Kidney (tissue), 14 donors: ENCODE results near the gene ERRFI1. TPM values are rescaled to one million over a fixed set of nuclear protein-coding genes. Genes with fewer than 3 reads are reported as not detected.

Source experiments
- DNase-seq, 5 donors: peaks; one replicate each; pipeline ENCODE4 v3.0.0-alpha.2; 2013 to 2020
- FAIRE-seq: peaks from 2 replicates; lab custom pipeline; 2012; peaks lifted over from hg19 to GRCh38; lab: Jason Lieb, UNC
- H3K27ac ChIP-seq, 2 donors: one replicate each; pipeline ENCODE4 v1.7.0; 2013; ENCODE audit warnings: low read depth in 2 of 2, low read length in 2 of 2, inconsistent platforms in 1 of 2
- H3K27me3 ChIP-seq: one replicate; pipeline ENCODE4 v1.7.1; 2013; ENCODE audit warnings: low read length, inconsistent platforms; ENCODE audit not compliant: control insufficient read depth, insufficient read depth
- H3K36me3 ChIP-seq, 3 donors: one replicate each; pipeline versions ENCODE4 v1.7.0 to v1.7.1; 2013; ENCODE audit warnings: low read length in 3 of 3, control low read depth in 1 of 3, inconsistent platforms in 1 of 3; ENCODE audit not compliant: insufficient read depth in 3 of 3, control insufficient read depth in 2 of 3
- H3K4me1 ChIP-seq, 3 donors: one replicate each; pipeline versions ENCODE4 v1.7.0 to v1.7.1; 2013; ENCODE audit warnings: low read length in 3 of 3, inconsistent platforms in 1 of 3, low read depth in 1 of 3; ENCODE audit not compliant: control insufficient read depth in 2 of 3, insufficient read depth in 2 of 3
- H3K4me3 ChIP-seq, 3 donors: one replicate each; pipeline versions ENCODE4 v1.7.0 to v1.8.1; 2013; ENCODE audit warnings: low read length in 3 of 3, control low read depth in 1 of 3, inconsistent platforms in 1 of 3
- H3K9ac ChIP-seq, 3 donors: one replicate each; pipeline versions ENCODE4 v1.7.0 to v1.7.1; 2013; ENCODE audit warnings: low read length in 3 of 3, control low read depth in 1 of 3, inconsistent platforms in 1 of 3
- H3K9me3 ChIP-seq, 3 donors: one replicate each; pipeline versions ENCODE4 v1.7.0 to v1.7.1; 2013; ENCODE audit warnings: low read length in 3 of 3, control low read depth in 1 of 3, inconsistent platforms in 1 of 3; ENCODE audit not compliant: control insufficient read depth in 2 of 3, insufficient read depth in 1 of 3
- intact Hi-C: fragments of 100-400 bp; cut with DNase I; formaldehyde crosslinking; loops from one replicate; pipeline ENCODE4 v1.11.1; 2022
- polyA plus RNA-seq: library from polyadenylated mRNA; stranded (reverse); fragments of 350-450 nt; fragmentation: Illumina TruSeq; extraction: RNeasy Lipid Tissue Mini Kit (QIAGEN cat#74804); gene quantifications from one replicate; pipeline ENCODE4 v1.2.3, GENCODE V29; 2014; ENCODE audit warnings: low read depth, low replicate concordance; ENCODE audit not compliant: insufficient read depth
- total RNA-seq: library from RNA; stranded (reverse); fragmentation: NEBNext Ultra II Directional; extraction: Animal tissue kit (Norgen Biotek cat#: 25700); gene quantifications from one replicate; pipeline ENCODE4 v1.2.1, GENCODE V29; 2021
- TF ChIP-seq, protein P1 (sequence below): IDR thresholded peaks from 3 replicates; pipeline ENCODE4 v1.5.1; 2012; ENCODE audit warnings: mild to moderate bottlenecking, moderate library complexity, borderline replicate concordance; ENCODE audit not compliant: insufficient read depth; ENCODE audit errors: extremely low read depth
- donor health status: control.
- donor health status: control.
- donor health status: control.
- donor health status: control.
- donor health status: control.
- donor health status: DM: yes; HTN: yes; CAD: no.
- donor health status: Normal renal cell carcinoma (clear cell type).

ERRFI1 gene
- total and polyA plus RNA-seq, 2 donors from 2014 or later = 25.0 to 71.3 TPM

DNA sequence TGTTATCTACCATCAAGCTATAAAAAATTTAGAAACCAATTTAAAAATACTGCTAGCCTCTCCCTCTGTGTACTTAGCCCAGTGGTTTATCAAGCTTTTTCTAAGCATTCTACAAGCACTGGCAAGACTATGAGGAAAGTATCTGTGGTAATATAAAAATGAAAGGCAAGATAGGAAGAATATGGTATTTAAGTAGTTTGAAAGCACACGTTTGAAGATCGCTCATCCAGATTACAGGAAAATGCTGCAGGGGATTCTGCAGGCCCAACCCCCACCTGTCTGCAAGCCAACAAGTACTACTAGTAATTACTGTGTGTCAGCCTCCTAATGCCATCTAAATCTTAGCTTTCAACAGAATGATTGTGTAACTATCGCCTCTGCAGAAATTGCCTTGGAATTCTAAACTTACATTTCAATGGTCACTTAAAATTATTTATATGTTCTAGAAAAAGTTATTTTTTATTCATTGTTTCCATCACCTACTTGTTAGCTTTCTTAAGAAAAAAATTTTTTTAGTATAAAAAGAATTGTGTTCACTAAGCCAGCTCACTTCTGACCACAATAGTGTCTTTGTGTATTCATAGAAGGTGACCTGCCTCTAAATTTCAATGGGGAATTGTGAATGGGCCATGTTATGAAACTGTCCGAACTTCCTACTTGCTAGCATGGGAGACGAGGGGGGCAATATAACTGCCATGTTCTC is 8.5 kb downstream of the ERRFI1 start:
- intact Hi-C loops = no loop called here
- peak; percentile 15 for FAIRE-seq
- no peak overlapping the region for H3K27ac ChIP-seq

DNA sequence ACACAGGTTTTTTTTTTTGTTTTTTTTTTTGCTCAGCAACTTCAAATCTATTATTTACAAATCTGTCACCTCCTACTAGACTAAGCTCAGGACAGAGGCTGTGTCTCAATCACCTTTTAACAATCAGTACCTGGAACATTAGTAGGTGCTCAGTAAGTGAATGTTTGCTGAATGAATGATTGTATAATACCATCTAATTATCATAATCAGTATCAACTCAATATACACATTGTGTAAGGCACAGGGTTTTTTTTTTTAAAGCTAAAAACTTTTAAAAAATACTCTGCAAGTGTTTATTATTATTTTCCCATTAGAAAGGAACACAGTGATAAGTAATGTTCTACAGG is 9.2 kb downstream of the ERRFI1 start:
- Histone ChIP-seq H3K4me1 (peaks cover 0 to 43% (median 19%) of the 10 kb centered on the region in 3 donors), H3K36me3 (peaks cover 0 to 42% (median 28%) of the 10 kb centered on the region in 3 donors), H3K9me3 (no peaks in the 10 kb centered on the region), H3K27ac (no peak overlapping the region), H3K27me3 (no peaks in the 10 kb centered on the region), H3K4me3 (no peak overlapping the region), H3K9ac (no peak overlapping the region)
- FAIRE-seq = no peak
- intact Hi-C loops = no loop called here
- no peak for DNase-seq
- TF ChIP-seq, protein P1, sequence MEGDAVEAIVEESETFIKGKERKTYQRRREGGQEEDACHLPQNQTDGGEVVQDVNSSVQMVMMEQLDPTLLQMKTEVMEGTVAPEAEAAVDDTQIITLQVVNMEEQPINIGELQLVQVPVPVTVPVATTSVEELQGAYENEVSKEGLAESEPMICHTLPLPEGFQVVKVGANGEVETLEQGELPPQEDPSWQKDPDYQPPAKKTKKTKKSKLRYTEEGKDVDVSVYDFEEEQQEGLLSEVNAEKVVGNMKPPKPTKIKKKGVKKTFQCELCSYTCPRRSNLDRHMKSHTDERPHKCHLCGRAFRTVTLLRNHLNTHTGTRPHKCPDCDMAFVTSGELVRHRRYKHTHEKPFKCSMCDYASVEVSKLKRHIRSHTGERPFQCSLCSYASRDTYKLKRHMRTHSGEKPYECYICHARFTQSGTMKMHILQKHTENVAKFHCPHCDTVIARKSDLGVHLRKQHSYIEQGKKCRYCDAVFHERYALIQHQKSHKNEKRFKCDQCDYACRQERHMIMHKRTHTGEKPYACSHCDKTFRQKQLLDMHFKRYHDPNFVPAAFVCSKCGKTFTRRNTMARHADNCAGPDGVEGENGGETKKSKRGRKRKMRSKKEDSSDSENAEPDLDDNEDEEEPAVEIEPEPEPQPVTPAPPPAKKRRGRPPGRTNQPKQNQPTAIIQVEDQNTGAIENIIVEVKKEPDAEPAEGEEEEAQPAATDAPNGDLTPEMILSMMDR = no peak

More for the DNA sequence above, 8.5 kb downstream of the ERRFI1 start:
- DNase-seq = peak in 2 of 5 donors; percentile 26 to 44
- TF ChIP-seq, protein P1 = no peak
- Histone ChIP-seq H3K4me3 (no peak overlapping the region), H3K9me3 (no peaks in the 10 kb centered on the region), H3K4me1 (peaks cover 0 to 43% (median 19%) of the 10 kb centered on the region in 3 donors), H3K9ac (peak overlapping the region in 1 of 3 donors; percentile 31), H3K27me3 (no peaks in the 10 kb centered on the region), H3K36me3 (peaks cover 0 to 41% (median 22%) of the 10 kb centered on the region in 3 donors)

DNA sequence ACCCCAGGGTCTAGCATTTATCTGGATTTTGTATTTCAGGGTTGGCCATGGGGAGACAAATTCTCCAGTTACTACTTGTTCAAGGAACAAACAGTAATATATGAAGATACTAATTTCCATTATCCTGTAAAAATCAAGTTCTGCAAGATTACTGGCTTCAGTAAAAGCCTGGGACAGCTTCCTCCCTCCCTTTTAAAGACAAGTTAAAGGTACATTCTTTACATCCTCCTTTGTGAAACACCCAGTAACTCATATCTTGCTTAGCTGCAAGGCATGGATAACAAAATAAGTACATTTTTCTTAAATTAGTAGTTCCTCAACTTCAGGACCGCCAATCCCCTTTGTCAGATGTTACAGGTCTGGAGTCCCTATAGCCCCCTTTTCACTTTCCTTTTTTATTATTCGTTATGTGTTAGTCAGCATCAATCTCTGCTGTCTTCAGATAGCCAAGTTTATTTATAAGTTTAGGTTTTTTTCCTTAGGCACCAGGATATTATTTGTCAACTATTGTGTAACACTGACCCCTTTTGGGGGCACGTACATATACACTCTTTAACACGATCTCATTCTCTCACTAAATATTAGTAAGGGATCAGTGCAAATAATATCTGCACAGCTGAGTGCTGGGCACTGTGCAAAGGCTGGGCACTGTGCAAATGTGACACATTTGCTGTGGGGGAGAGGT is 9.8 kb downstream of the ERRFI1 start:
- TF ChIP-seq, protein P1 = no peak
- no peak for DNase-seq
- no peaks in the 10 kb centered on the region for H3K9me3 ChIP-seq
- intact Hi-C loops = no loop called here
- peak overlapping the region in 1 of 3 donors; percentile 16 for H3K4me3 ChIP-seq
- H3K9ac ChIP-seq = peak overlapping the region in 2 of 3 donors; percentile 14 to 17
- peaks cover 0 to 43% (median 19%) of the 10 kb centered on the region in 3 donors for H3K4me1 ChIP-seq
- FAIRE-seq = no peak
- no peaks in the 10 kb centered on the region for H3K27me3 ChIP-seq
- peak overlapping the region in 1 of 2 donors; percentile 44 for H3K27ac ChIP-seq
- H3K36me3 ChIP-seq = peaks cover 0 to 41% (median 34%) of the 10 kb centered on the region in 3 donors
